Omental fat pad (tissue), 4 donors: ENCODE measurements around the gene WWC1. TPM values are rescaled to one million over a fixed set of nuclear protein-coding genes. Genes with fewer than 3 reads are reported as not detected.
A peak's percentile ranks its signal among the peaks of the same experiment; 100 is the strongest.

Experiments used
- ATAC-seq: fragments of 150-250 bp; one replicate; pipeline ENCODE4 v1.9.1; 2016; ENCODE audit warnings: mild to moderate bottlenecking, moderate library complexity; ENCODE audit not compliant: low FRiP score
- DNase-seq: peaks from one replicate; pipeline ENCODE4 v3.0.0-alpha.2; 2019; ENCODE audit warnings: low spot score
- total RNA-seq, 4 donors: library from RNA; depleted of rRNA; stranded (reverse); fragments of >200 nt; gene quantifications; one replicate each; pipeline ENCODE4 v1.1.0, GENCODE V29; 2016
- TF ChIP-seq, protein P1 (sequence below), 3 donors: fragments of 450-650 bp; IDR thresholded peaks; one replicate each; pipeline ENCODE4 v1.5.1; 2016 to 2017; ENCODE audit warnings: antibody characterized with exemption in 3 of 3, mild to moderate bottlenecking in 3 of 3, moderate library complexity in 2 of 3

Gene WWC1
- total RNA-seq, 4 donors from 2014 or later: 0.63 to 92.6 (median 21.0) TPM

DNA sequence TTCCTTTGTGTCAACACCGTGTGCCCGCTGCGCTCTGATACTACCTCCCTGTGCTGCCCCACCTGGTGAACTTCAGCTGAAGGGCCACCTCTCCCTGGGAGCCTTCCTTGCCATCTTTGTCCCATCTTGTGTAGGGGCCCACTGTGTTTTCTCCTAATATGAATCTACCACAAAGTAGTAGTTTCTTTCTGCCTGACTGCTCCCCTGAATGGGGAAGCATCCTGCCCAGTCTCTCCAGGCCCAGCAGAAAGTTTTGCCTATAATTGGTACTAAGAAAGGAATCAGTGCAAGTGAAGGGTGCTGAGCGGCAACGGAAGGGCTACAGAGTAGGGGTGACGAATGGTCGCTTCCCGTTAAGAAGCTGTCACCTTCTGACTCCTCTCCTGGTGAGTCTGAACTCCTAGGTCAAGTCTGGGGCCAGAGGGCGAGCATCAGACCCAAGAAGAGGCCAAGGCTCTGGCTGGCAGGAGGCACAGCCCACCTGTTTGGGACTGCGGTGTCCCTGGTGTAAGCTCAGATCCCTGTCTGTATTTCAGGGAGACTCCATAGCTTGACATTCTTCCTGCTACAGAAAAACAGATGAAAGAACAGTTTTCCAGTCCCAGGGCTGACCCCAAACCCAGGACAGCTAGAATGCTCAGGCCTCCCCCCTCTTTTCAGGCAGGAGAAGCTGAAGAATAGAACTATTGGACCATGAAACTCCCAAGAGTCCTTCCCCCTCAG lies 24.1 kb downstream of the WWC1 start:
- no peak for DNase-seq
- ATAC-seq: no peak
- TF ChIP-seq, protein P1, sequence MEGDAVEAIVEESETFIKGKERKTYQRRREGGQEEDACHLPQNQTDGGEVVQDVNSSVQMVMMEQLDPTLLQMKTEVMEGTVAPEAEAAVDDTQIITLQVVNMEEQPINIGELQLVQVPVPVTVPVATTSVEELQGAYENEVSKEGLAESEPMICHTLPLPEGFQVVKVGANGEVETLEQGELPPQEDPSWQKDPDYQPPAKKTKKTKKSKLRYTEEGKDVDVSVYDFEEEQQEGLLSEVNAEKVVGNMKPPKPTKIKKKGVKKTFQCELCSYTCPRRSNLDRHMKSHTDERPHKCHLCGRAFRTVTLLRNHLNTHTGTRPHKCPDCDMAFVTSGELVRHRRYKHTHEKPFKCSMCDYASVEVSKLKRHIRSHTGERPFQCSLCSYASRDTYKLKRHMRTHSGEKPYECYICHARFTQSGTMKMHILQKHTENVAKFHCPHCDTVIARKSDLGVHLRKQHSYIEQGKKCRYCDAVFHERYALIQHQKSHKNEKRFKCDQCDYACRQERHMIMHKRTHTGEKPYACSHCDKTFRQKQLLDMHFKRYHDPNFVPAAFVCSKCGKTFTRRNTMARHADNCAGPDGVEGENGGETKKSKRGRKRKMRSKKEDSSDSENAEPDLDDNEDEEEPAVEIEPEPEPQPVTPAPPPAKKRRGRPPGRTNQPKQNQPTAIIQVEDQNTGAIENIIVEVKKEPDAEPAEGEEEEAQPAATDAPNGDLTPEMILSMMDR (IDR thresholded peaks at IDR 0.05): no peak

DNA sequence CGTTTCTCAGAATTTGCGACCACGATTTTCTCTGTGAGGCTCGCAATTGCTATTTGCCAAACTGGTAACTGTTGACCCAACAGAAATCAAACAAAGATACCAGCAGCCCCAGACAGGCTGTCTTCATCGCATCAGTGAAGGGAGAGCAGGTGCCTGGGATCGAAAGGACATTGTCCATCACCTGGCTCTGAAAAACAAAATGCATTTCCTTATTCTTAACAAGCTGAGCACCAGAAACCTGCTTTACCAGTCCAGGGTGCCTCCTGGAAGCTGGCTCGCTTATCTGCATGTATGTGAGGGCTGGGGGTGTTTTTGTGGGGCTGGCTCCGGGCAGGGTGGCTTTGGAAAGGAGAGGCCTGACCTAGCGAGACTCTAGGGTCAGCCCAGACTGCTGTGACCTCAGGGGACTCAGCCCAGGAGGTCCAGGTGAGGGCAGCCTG lies 24.7 kb downstream of the WWC1 start:
- ATAC-seq (no peak), DNase-seq (no peak)
- TF ChIP-seq, protein P1 (IDR thresholded peaks at IDR 0.05): no peak

DNA sequence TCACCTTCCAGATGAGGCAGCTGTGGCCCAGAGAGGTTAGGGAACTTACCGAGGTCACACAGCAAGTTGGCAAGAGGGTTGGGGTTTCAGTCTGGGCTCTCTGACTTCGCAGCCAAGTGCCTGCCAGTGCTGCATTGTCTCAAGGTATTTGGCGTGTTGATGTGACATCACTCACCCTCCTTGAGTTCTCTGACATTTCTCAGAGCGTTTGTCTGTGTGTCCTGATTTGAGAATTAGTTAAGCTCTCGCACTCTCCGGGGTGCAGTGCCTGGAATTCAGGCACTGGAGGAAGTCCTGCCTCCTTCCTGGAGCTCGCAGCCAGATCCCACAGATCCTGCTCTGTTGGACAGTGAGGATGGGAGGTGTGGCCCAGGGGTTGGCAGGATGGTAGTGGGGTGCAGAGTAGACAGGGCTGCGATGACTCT lies 25.7 kb downstream of the WWC1 start:
- DNase-seq (no peak), ATAC-seq (peak; percentile 46)
- TF ChIP-seq, protein P1 (IDR thresholded peaks at IDR 0.05): no peak

DNA sequence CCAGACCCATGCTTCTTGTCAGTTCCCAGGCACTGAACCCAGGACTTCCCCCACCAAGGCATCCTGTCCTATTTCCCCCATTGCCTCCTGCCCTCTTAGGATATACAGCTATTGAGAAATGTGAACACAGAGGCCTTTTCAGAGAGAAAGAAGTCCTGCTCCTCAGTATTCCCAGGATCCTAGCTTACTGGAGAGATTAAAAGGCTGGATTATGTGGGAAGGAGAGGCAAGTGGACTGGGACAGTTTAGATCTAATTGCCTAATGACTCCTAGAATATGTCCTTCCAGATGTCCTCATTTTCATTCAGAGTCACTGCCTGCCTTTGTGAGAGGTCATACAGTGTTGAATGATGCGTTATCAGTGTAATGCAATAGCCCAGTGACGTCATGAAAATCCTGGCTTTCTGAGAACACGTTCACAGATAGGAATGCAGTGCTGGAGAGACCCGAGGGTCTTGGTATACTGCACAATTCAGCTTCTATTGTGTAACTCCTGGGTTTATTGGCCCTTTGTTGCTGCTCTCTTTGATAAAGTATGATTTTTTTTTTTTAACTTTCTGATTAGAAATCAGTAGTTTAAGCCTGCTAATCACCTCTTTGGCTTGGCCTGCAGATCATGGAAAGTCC lies 26.2 kb downstream of the WWC1 start:
- ATAC-seq (peak; percentile 60), DNase-seq (no peak)
- TF ChIP-seq, protein P1 (IDR thresholded peaks at IDR 0.05): no peak

DNA sequence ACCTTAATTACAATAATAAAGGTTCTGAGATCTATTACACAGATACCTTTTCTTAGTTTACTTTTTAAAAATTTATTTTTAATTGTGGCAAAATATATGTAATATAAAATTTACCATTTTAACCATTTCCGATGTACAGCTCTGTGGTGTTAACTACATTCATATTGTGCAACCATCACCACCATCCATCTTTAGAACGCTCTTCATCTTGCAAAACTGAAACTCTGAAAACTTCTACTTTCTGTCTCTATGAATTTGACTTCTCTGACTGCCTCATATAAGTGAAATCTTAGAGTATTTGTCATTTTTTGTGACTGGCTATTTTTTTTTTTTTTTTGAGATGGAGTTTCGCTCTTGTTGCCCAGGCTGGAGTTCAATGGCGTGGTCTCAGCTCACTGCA lies 26.8 kb downstream of the WWC1 start:
- no peak for DNase-seq
- TF ChIP-seq, protein P1 (IDR thresholded peaks at IDR 0.05): no peak
- no peak for ATAC-seq

DNA sequence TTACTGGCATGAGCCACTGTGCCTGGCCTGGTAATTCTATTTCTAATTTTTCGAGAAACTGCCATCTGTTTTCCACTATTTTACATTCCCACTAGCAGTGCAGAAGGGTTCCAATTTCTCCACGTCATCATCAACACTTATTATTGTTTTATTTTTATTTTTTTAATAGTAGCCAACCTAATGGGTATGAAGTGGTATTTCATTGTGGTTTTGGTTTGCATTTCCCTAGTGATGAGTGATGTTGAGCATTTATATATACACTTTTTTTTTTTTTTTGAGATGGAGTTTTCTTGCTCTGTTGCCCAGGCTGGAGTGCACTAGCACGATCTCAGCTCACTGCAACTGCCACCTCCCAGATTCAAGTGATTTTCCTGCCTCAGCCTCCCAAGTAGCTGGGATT lies 28.3 kb downstream of the WWC1 start:
- TF ChIP-seq, protein P1 (IDR thresholded peaks at IDR 0.05): no peak
- DNase-seq: no peak
- ATAC-seq: no peak

DNA sequence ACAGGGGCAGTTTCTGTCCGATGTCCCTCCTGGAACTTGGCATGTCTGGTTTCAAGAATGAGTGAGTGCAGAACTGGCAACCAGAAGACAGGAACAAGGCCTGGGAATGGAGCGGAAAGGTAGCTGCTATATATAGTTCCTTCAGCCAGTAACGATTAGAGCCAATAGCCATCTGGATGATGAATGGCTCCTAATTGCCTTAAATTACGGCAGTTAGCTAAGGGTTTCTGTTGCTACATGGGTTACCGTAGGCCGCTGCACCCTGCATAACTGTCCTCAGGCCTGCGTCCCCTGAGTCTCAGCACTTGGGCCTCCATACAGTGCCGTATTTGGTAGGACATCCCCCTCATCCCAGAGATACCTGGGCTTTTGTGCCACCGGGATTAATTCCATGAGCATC lies 29.4 kb downstream of the WWC1 start:
- TF ChIP-seq, protein P1 (IDR thresholded peaks at IDR 0.05): no peak
- DNase-seq (no peak), ATAC-seq (no peak)
